NB4 (cell line): Measurements from ENCODE around the gene ABLIM1.

Experiments used
- DNase-seq: peaks from one replicate; pipeline ENCODE4 v3.0.0; 2010; ENCODE audit warnings: low read depth
- H3K4me3 ChIP-seq: one replicate; pipeline ENCODE4 v1.5.1; 2011; ENCODE audit warnings: mild to moderate bottlenecking, low read depth, low read length, moderate library complexity
- MYC ChIP-seq: IDR thresholded peaks from 2 replicates; pipeline ENCODE4 v1.6.1; 2011; ENCODE audit warnings: low read depth, low read length
- POLR2A ChIP-seq: IDR thresholded peaks from 2 replicates; pipeline ENCODE4 v1.6.1; 2011; ENCODE audit warnings: mild to moderate bottlenecking; ENCODE audit not compliant: insufficient read length; ENCODE audit errors: extremely low read depth
- TF ChIP-seq, protein P1 (sequence below): IDR thresholded peaks from one replicate; pipeline ENCODE4 v1.5.1; 2012; ENCODE audit warnings: low read depth, low read length
- TF ChIP-seq, protein P2 (sequence below): IDR thresholded peaks from 2 replicates; pipeline ENCODE4 v1.6.1; 2011; ENCODE audit warnings: low read depth, low read length

ABLIM1 gene

DNA sequence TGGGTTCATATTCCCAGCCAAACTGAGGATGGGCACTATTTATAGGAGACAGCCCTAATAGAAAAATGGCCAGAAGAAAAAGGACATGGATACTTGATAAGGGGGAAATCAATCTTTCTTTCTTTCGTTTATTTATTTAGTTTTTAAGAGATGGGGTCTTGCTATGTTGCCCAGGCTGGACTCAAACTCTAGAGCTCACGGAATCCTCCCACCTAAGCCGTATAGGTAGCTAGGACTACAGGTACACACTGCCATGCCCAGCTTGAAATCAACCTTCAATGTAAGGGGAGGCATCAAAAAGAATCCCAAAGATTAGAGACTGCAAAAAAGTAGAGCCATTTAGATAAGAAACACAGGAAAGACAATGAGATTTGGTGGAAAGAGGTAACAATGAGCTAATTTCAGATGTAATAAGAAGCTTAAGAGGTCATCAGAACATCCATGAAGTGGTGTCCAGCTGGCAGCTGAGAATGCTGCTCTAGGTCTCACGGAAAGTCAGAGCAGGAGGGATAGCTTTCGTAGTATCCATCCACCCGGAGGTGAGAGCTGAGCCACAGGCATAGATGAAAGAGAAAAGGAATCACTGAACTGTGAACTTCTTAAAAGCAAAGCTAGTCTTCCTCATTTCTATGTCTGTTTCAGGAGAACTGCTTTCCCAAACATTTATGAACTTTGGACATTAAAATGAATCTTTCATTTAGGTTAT lies 10.5 kb upstream of the ABLIM1 start:
- H3K4me3 ChIP-seq, result no peak overlapping the region
- no peak for DNase-seq
- TF ChIP-seq MYC, result no peak
- TF ChIP-seq, protein P1, sequence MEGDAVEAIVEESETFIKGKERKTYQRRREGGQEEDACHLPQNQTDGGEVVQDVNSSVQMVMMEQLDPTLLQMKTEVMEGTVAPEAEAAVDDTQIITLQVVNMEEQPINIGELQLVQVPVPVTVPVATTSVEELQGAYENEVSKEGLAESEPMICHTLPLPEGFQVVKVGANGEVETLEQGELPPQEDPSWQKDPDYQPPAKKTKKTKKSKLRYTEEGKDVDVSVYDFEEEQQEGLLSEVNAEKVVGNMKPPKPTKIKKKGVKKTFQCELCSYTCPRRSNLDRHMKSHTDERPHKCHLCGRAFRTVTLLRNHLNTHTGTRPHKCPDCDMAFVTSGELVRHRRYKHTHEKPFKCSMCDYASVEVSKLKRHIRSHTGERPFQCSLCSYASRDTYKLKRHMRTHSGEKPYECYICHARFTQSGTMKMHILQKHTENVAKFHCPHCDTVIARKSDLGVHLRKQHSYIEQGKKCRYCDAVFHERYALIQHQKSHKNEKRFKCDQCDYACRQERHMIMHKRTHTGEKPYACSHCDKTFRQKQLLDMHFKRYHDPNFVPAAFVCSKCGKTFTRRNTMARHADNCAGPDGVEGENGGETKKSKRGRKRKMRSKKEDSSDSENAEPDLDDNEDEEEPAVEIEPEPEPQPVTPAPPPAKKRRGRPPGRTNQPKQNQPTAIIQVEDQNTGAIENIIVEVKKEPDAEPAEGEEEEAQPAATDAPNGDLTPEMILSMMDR, result no peak
- TF ChIP-seq POLR2A, result no peak
- TF ChIP-seq, protein P2, sequence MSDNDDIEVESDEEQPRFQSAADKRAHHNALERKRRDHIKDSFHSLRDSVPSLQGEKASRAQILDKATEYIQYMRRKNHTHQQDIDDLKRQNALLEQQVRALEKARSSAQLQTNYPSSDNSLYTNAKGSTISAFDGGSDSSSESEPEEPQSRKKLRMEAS, result no peak

DNA sequence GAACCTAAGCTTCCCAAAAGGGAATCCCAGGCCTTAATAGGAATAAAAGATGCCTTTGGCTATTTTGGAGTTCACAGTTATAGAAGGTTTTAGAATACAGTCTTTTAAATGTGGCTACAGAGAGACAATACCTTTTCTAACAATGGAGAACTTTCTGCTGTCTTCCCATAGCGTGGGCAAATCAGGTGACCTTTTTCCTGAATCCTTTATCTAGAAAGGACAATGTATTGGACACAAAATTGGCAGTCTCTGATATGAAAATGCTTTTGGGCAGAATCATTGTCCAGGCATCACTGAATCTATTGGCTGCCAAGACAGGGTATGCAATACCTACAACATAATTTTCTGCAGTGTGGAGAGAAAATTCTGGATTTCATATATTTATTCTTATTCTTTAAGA lies 7.8 kb upstream of the ABLIM1 start:
- no peak for DNase-seq
- no peak overlapping the region for H3K4me3 ChIP-seq
- TF ChIP-seq, protein P1, result no peak
- TF ChIP-seq POLR2A, result no peak

DNA sequence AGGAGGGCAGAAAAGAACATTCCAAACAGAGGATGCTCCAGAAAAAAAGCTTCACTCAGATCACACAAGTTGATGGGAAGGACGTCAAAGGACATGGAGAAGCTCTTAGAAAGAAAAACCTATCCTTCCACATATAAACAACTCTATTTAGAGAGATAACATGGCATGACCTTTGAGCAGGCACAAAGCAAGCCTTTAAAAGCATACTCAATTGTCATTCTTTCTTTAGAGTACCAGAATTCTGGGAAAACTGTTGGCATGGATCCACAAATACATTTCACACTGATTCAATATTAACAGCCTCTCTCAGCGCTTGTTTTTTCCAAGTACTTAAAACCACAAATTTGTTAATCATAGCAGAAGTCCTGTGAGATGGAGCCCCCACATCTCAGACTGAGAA lies 7.3 kb upstream of the ABLIM1 start:
- DNase-seq, result no peak
- TF ChIP-seq, protein P1, result no peak
- TF ChIP-seq MYC (no peak), POLR2A (no peak)
- TF ChIP-seq, protein P2, result no peak
- H3K4me3 ChIP-seq, result no peak overlapping the region

DNA sequence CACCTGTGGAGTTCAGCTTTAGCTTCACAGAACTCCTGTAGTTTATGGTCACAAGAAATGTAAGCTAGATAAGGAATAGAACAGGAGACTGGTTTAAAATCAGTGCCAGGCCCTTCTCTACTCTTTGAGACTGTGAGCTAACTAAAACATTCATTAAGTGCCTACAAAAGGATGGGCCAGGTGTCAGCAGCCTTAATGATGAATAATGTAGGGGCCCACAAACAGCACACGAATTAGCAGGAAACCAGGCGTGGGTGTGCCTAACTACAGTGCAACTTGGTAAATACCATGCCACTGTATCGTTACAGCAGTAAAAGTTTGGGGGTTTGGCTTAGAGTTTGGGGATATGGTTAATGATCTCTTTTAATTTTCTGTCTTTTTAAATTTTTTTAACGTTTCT lies 6.1 kb upstream of the ABLIM1 start:
- no peak for DNase-seq
- no peak overlapping the region for H3K4me3 ChIP-seq

DNA sequence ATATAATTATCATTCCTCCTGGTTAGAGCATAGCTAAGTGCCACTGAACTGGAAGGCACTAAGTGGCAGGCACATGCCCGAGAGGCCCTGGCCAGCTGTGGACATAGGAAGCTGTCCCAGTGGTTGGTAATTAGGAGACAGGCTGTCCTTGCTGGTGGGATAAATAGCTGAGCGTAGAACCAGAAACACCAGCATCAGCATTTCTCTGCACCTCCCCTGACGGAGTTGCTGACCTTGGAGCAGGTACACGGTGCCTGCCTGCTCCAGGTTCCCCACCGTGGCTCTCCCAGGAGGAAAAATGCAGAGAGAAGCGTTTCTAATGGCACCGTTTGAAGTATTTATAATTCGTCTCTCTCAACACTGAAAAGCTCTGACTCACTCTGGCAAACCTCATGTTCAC lies 5.6 kb upstream of the ABLIM1 start:
- no peak for DNase-seq
- TF ChIP-seq, protein P1, result no peak
- TF ChIP-seq, protein P2, result no peak
- TF ChIP-seq MYC (no peak), POLR2A (no peak)
- no peak overlapping the region for H3K4me3 ChIP-seq

More for the DNA sequence above, 6.1 kb upstream of the ABLIM1 start:
- TF ChIP-seq POLR2A, result no peak
- no peak for TF ChIP-seq MYC
- TF ChIP-seq, protein P1, result no peak
- TF ChIP-seq, protein P2, result no peak
